ENCODE results near the gene OGDH.
"Not testable (repeated sequence)": the region's sequence is repeated elsewhere in the genome, so short reads cannot be mapped to it uniquely, and the experiment has no call there.

The OGDH gene

GRCh38 chr7:44580945-44581878 is 25.2 kb upstream of the OGDH start:
- peak; percentile 11 for DNase-seq (ENCODE audit: low read depth)

- peak; percentile 100 for DNase-seq (ENCODE audit: low read depth)
Measured at GRCh38 chr7:44581879-44582603, 24.4 kb upstream of the OGDH start, which contains the start of gene TMED4. TMED4 (minus strand) TSS chr7:44582231; CDS start chr7:44582206, 25 bp downstream.

- DNase-seq (ENCODE audit: low read depth) = no peak
Measured at GRCh38 chr7:44583146-44583865, 23.1 kb upstream of the OGDH start.

- DNase-seq (ENCODE audit: low read depth) = peak; percentile 25
Measured at GRCh38 chr7:44587843-44588711, 18.4 kb upstream of the OGDH start.

GRCh38 chr7:44590910-44591309 is 15.5 kb upstream of the OGDH start:
- no peak for DNase-seq (ENCODE audit: low read depth)

- no peak for DNase-seq (ENCODE audit: low read depth)
Measured at GRCh38 chr7:44595934-44596635, 10.3 kb upstream of the OGDH start.

- DNase-seq (ENCODE audit: low read depth) = not testable (repeated sequence)
Measured at GRCh38 chr7:44597181-44597580, 9.2 kb upstream of the OGDH start.

- no peak for DNase-seq (ENCODE audit: low read depth)
Measured at GRCh38 chr7:44599222-44599621, 7.2 kb upstream of the OGDH start.

GRCh38 chr7:44602576-44602910 is 3.9 kb upstream of the OGDH start:
- DNase-seq (ENCODE audit: low read depth) = no peak

GRCh38 chr7:44603193-44603592 is 3.2 kb upstream of the OGDH start:
- no peak for DNase-seq (ENCODE audit: low read depth)

- no peak for DNase-seq (ENCODE audit: low read depth)
Measured at GRCh38 chr7:44604941-44605340, 1.5 kb upstream of the OGDH start.

GRCh38 chr7:44607141-44608068 is 978 bp downstream of the OGDH start:
- no peak for DNase-seq (ENCODE audit: low read depth)

- no peak for DNase-seq (ENCODE audit: low read depth)
Measured at GRCh38 chr7:44608916-44609648, 2.7 kb downstream of the OGDH start.

- no peak for DNase-seq (ENCODE audit: low read depth)
Measured at GRCh38 chr7:44609829-44610228, 3.4 kb downstream of the OGDH start.

GRCh38 chr7:44615149-44615611 is 8.8 kb downstream of the OGDH start:
- DNase-seq (ENCODE audit: low read depth) = no peak

- DNase-seq (ENCODE audit: low read depth) = no peak
Measured at GRCh38 chr7:44615793-44616192, 9.4 kb downstream of the OGDH start.

GRCh38 chr7:44616545-44616944 is 10.1 kb downstream of the OGDH start:
- no peak for DNase-seq (ENCODE audit: low read depth)

GRCh38 chr7:44617225-44617890 is 10.9 kb downstream of the OGDH start:
- DNase-seq (ENCODE audit: low read depth) = no peak

Data from activated T-helper 1 cell treated with Interleukin-2 at 50 U/mL for 16 hours (primary cell).